ENCODE measurements around the gene ARL8B. TPM values are rescaled to one million over a fixed set of nuclear protein-coding genes. Genes with fewer than 3 reads are reported as not detected.

ARL8B gene
- total RNA-seq, 1 experiment from 2014 or later, result 51.8 TPM

DNA sequence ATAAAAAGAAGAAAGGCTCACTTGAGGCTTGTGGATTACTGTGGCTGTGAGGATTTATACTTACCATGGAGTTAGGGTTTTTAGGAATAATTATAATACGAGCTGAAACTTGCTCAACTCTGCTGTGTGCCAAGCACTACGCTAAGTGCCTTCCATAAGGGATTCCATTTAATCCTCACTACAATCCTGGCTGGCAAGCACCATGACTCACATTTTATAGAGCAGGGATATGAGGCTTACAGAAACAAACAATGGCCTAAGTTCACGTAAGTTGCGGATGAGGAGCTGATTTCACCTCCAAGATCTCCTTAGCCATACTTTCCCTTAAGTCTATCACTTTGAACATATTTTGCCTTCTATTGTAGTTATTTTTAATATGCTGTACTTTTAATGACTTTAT, 43.9 kb upstream of the ARL8B start:
- peaks cover 4% of the 10 kb centered on the region; the same call in 1 of the 2 replicates for H3K4me1 ChIP-seq (ENCODE audit: control insufficient read depth, insufficient read depth, low read length)
- H3K4me3 ChIP-seq (ENCODE audit: low read depth in 2 of 2, low read length in 2 of 2), result no peak overlapping the region
- no TSS peak for BruUV-seq (replicated peaks)
- POLR2A ChIA-PET, result no interaction called here
- CTCF ChIA-PET, result no interaction called here
- H3K27ac ChIP-seq (ENCODE audit: low read length), result no peak overlapping the region
- no peaks in the 10 kb centered on the region for H3K9me3 ChIP-seq (ENCODE audit: control insufficient read depth, insufficient read depth, low read depth, low read length)
- H3K36me3 ChIP-seq (ENCODE audit: control insufficient read depth, insufficient read depth, low read length), result no peaks in the 10 kb centered on the region
- DNase-seq (ENCODE audit: low read depth, low spot score) (peak; percentile 22), ATAC-seq (peak; percentile 94)
- TF ChIP-seq POLR2AphosphoS5 (IDR thresholded peaks at IDR 0.05; ENCODE audit: low read depth, low read length) (no peak), SIN3A (IDR thresholded peaks at IDR 0.05; ENCODE audit: borderline replicate concordance, insufficient read depth, low read depth, low read length) (no peak), TCF7L2 (IDR thresholded peaks at IDR 0.05; ENCODE audit: low read depth, low read length) (no peak)
- TF ChIP-seq, protein P1, sequence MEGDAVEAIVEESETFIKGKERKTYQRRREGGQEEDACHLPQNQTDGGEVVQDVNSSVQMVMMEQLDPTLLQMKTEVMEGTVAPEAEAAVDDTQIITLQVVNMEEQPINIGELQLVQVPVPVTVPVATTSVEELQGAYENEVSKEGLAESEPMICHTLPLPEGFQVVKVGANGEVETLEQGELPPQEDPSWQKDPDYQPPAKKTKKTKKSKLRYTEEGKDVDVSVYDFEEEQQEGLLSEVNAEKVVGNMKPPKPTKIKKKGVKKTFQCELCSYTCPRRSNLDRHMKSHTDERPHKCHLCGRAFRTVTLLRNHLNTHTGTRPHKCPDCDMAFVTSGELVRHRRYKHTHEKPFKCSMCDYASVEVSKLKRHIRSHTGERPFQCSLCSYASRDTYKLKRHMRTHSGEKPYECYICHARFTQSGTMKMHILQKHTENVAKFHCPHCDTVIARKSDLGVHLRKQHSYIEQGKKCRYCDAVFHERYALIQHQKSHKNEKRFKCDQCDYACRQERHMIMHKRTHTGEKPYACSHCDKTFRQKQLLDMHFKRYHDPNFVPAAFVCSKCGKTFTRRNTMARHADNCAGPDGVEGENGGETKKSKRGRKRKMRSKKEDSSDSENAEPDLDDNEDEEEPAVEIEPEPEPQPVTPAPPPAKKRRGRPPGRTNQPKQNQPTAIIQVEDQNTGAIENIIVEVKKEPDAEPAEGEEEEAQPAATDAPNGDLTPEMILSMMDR (IDR thresholded peaks at IDR 0.05), result no peak
- TF ChIP-seq, protein P2, sequence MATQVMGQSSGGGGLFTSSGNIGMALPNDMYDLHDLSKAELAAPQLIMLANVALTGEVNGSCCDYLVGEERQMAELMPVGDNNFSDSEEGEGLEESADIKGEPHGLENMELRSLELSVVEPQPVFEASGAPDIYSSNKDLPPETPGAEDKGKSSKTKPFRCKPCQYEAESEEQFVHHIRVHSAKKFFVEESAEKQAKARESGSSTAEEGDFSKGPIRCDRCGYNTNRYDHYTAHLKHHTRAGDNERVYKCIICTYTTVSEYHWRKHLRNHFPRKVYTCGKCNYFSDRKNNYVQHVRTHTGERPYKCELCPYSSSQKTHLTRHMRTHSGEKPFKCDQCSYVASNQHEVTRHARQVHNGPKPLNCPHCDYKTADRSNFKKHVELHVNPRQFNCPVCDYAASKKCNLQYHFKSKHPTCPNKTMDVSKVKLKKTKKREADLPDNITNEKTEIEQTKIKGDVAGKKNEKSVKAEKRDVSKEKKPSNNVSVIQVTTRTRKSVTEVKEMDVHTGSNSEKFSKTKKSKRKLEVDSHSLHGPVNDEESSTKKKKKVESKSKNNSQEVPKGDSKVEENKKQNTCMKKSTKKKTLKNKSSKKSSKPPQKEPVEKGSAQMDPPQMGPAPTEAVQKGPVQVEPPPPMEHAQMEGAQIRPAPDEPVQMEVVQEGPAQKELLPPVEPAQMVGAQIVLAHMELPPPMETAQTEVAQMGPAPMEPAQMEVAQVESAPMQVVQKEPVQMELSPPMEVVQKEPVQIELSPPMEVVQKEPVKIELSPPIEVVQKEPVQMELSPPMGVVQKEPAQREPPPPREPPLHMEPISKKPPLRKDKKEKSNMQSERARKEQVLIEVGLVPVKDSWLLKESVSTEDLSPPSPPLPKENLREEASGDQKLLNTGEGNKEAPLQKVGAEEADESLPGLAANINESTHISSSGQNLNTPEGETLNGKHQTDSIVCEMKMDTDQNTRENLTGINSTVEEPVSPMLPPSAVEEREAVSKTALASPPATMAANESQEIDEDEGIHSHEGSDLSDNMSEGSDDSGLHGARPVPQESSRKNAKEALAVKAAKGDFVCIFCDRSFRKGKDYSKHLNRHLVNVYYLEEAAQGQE (IDR thresholded peaks at IDR 0.05; ENCODE audit: insufficient read depth in 1 of 2, low read depth in 2 of 2, low read length in 1 of 2), result no peak
- intact Hi-C loops (cut with micrococcal nuclease; ENCODE audit: unreplicated experiment) (no loop called here), in situ Hi-C loops (cut with HindIII; ENCODE audit: low pct_unique_long_range_greater_than_20kb, low sequenced_read_pairs) (no loop called here)
- H3K27me3 ChIP-seq (ENCODE audit: control insufficient read depth, insufficient read depth, low read length), result no peaks in the 10 kb centered on the region

DNA sequence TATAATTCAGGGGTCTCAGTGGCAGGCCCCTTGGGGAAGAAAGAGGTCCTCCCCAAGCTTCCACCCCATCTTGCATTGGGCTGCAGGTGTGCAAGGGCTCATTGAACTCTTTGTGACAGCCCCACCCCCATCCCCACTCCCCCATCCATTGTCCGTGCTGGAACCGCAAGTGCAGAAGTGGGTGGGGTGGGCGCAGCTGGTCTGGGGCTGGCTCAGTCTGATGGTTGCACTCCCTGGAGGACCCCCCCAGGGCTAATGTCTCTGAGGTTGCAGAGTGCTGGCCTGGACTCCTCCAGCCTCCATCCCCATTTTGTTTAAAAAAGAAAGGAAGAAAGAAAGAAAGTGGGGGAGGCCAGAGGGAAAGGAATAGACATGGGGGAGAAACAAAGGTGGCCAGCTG, 42.3 kb upstream of the ARL8B start:
- POLR2A ChIA-PET, result no interaction called here
- Histone ChIP-seq H3K4me1 (ENCODE audit: control insufficient read depth, insufficient read depth, low read length) (peaks cover 4% of the 10 kb centered on the region; the same call in 1 of the 2 replicates), H3K4me3 (ENCODE audit: low read depth in 2 of 2, low read length in 2 of 2) (no peak overlapping the region), H3K9me3 (ENCODE audit: control insufficient read depth, insufficient read depth, low read depth, low read length) (no peaks in the 10 kb centered on the region), H3K27ac (ENCODE audit: low read length) (no peak overlapping the region), H3K27me3 (ENCODE audit: control insufficient read depth, insufficient read depth, low read length) (no peaks in the 10 kb centered on the region), H3K36me3 (ENCODE audit: control insufficient read depth, insufficient read depth, low read length) (no peaks in the 10 kb centered on the region)
- intact Hi-C loops (cut with micrococcal nuclease; ENCODE audit: unreplicated experiment), result no loop called here
- no peak for ATAC-seq
- TF ChIP-seq SIN3A (IDR thresholded peaks at IDR 0.05; ENCODE audit: borderline replicate concordance, insufficient read depth, low read depth, low read length) (no peak), POLR2AphosphoS5 (IDR thresholded peaks at IDR 0.05; ENCODE audit: low read depth, low read length) (no peak), TCF7L2 (IDR thresholded peaks at IDR 0.05; ENCODE audit: low read depth, low read length) (no peak)
- TF ChIP-seq, protein P1 (IDR thresholded peaks at IDR 0.05), result no peak
- TF ChIP-seq, protein P2 (IDR thresholded peaks at IDR 0.05; ENCODE audit: insufficient read depth in 1 of 2, low read depth in 2 of 2, low read length in 1 of 2), result no peak
- in situ Hi-C loops (cut with HindIII; ENCODE audit: low pct_unique_long_range_greater_than_20kb, low sequenced_read_pairs), result no loop called here
- no TSS peak for BruUV-seq (replicated peaks)
- CTCF ChIA-PET, result no interaction called here
- DNase-seq (ENCODE audit: low read depth, low spot score), result no peak
